Measurements from ENCODE around the gene SDC1.

- TF ChIP-seq, protein P1, sequence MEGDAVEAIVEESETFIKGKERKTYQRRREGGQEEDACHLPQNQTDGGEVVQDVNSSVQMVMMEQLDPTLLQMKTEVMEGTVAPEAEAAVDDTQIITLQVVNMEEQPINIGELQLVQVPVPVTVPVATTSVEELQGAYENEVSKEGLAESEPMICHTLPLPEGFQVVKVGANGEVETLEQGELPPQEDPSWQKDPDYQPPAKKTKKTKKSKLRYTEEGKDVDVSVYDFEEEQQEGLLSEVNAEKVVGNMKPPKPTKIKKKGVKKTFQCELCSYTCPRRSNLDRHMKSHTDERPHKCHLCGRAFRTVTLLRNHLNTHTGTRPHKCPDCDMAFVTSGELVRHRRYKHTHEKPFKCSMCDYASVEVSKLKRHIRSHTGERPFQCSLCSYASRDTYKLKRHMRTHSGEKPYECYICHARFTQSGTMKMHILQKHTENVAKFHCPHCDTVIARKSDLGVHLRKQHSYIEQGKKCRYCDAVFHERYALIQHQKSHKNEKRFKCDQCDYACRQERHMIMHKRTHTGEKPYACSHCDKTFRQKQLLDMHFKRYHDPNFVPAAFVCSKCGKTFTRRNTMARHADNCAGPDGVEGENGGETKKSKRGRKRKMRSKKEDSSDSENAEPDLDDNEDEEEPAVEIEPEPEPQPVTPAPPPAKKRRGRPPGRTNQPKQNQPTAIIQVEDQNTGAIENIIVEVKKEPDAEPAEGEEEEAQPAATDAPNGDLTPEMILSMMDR (IDR thresholded peaks at IDR 0.05), result no peak
- no peak for TF ChIP-seq POLR2A (IDR thresholded peaks at IDR 0.05)
Measured at GRCh38 chr2:20175931-20176330, 49.0 kb downstream of the SDC1 start.
